Keratinocyte (primary cell): ENCODE data around the gene DOLPP1. TPM values are rescaled to one million over a fixed set of nuclear protein-coding genes. Genes with fewer than 3 reads are reported as not detected.
A peak's percentile ranks its signal among the peaks of the same experiment; 100 is the strongest.

ENCODE experiments used
- DNase-seq: peaks from one replicate; pipeline ENCODE4 v3.0.0-alpha.2; 2011; ENCODE audit warnings: low read depth, missing footprints, low spot score
- FAIRE-seq: peaks from 2 replicates; lab custom pipeline; 2011; peaks lifted over from hg19 to GRCh38; lab: Jason Lieb, UNC
- H2AFZ ChIP-seq: 2 replicates; pipeline ENCODE4 v1.6.0; 2012; ENCODE audit warnings: low read length, control low read depth, inconsistent platforms; ENCODE audit not compliant: control insufficient read depth
- H3K27ac ChIP-seq: 2 replicates; pipeline ENCODE4 v1.5.1; 2011; ENCODE audit warnings: low read length; ENCODE audit not compliant: control insufficient read depth, insufficient read depth
- H3K27me3 ChIP-seq: 3 replicates; pipeline ENCODE4 v1.6.0; 2011; ENCODE audit warnings: low read length; ENCODE audit not compliant: control insufficient read depth, insufficient read depth; ENCODE audit errors: extremely low read depth
- H3K36me3 ChIP-seq, 2 experiments: 2 replicates in 1 of 2; 3 replicates in 1 of 2; pipeline ENCODE4 v1.5.1; 2011; ENCODE audit warnings: low read length in 2 of 2, mild to moderate bottlenecking in 1 of 2; ENCODE audit not compliant: control insufficient read depth in 2 of 2, insufficient read depth in 2 of 2; ENCODE audit errors: extremely low read depth in 1 of 2
- H3K4me1 ChIP-seq: 3 replicates; pipeline ENCODE4 v1.5.1; 2011; ENCODE audit warnings: low read length; ENCODE audit not compliant: control insufficient read depth, insufficient read depth; ENCODE audit errors: extremely low read depth
- H3K4me2 ChIP-seq: 3 replicates; pipeline ENCODE4 v1.6.0; 2011; ENCODE audit warnings: low read depth, low read length; ENCODE audit not compliant: control insufficient read depth, insufficient read depth; ENCODE audit errors: extremely low read depth
- H3K4me3 ChIP-seq, 3 experiments: fragments of 200-600 bp in 1 of 3; sonication (generic) in 1 of 3; 2 replicates in 2 of 3; 3 replicates in 1 of 3; pipeline ENCODE4 v1.5.1; 2011 to 2016; ENCODE audit warnings: low read length in 3 of 3, mild to moderate bottlenecking in 3 of 3, control low read depth in 2 of 3, inconsistent platforms in 1 of 3, low read depth in 1 of 3, mixed read lengths in 1 of 3, mixed run types in 1 of 3, moderate library complexity in 1 of 3; ENCODE audit not compliant: control insufficient read depth in 2 of 3, insufficient read depth in 2 of 3; ENCODE audit errors: extremely low read depth in 1 of 3
- H3K79me2 ChIP-seq: 2 replicates; pipeline ENCODE4 v1.6.0; 2012; ENCODE audit warnings: low read length; ENCODE audit not compliant: control insufficient read depth, insufficient read depth
- H3K9ac ChIP-seq: 3 replicates; pipeline ENCODE4 v1.6.0; 2011; ENCODE audit warnings: low read length; ENCODE audit not compliant: control insufficient read depth, insufficient read depth; ENCODE audit errors: extremely low read depth
- H3K9me1 ChIP-seq: 3 replicates; pipeline ENCODE4 v1.6.0; 2011; ENCODE audit warnings: low read length; ENCODE audit not compliant: control insufficient read depth, insufficient read depth; ENCODE audit errors: extremely low read depth
- H3K9me3 ChIP-seq: 2 replicates; pipeline ENCODE4 v1.5.1; 2012; ENCODE audit warnings: low read depth, low read length; ENCODE audit not compliant: control insufficient read depth
- H4K20me1 ChIP-seq: 3 replicates; pipeline ENCODE4 v1.6.0; 2011; ENCODE audit warnings: low read length; ENCODE audit not compliant: control insufficient read depth, insufficient read depth; ENCODE audit errors: extremely low read depth
- EZH2 ChIP-seq: IDR thresholded peaks from one replicate; pipeline ENCODE4 v1.6.1; 2012; ENCODE audit warnings: inconsistent platforms, mild to moderate bottlenecking, low read length, moderate library complexity
- dilution Hi-C: fragments of 300-500 bp; cut with MboI; formaldehyde crosslinking; loops from one replicate; pipeline ENCODE4 v1.7.0; 2020; ENCODE audit warnings: low sequenced_read_pairs; ENCODE audit not compliant: extremely low pct_ligation_motif_present
- polyA plus RNA-seq, 5 experiments: library from polyadenylated mRNA; depleted of rRNA in 3 of 5; stranded (reverse) in 3 of 5; stranded (forward) in 1 of 5; unstranded in 1 of 5; fragments of >200 nt; gene quantifications; 1 replicate in 1 of 5; 2 replicates in 3 of 5; 3 replicates in 1 of 5; pipeline versions ENCODE4 v1.2.1 to v1.2.3, GENCODE V29; 2011 to 2012; ENCODE audit warnings: missing spikeins in 2 of 5, low read depth in 1 of 5, low replicate concordance in 1 of 5
- TF ChIP-seq, protein P1 (sequence below), 3 experiments: IDR thresholded peaks in 1 of 3; conservative IDR thresholded peaks in 1 of 3; optimal IDR thresholded peaks in 1 of 3; 2 replicates in 2 of 3; 3 replicates in 1 of 3; pipeline versions ENCODE3 to v1.5.1; 2011; ENCODE audit warnings: low read length in 3 of 3, mild to moderate bottlenecking in 3 of 3, moderate library complexity in 2 of 3, control low read depth in 1 of 3, inconsistent platforms in 1 of 3; ENCODE audit not compliant: insufficient read depth in 2 of 3; ENCODE audit errors: extremely low read depth in 1 of 3

Gene DOLPP1
- polyA plus RNA-seq, 1 donor (not counting 4 experiments of a cell fraction or from before 2014, with no cell fraction given) = 14.2 TPM

DNA sequence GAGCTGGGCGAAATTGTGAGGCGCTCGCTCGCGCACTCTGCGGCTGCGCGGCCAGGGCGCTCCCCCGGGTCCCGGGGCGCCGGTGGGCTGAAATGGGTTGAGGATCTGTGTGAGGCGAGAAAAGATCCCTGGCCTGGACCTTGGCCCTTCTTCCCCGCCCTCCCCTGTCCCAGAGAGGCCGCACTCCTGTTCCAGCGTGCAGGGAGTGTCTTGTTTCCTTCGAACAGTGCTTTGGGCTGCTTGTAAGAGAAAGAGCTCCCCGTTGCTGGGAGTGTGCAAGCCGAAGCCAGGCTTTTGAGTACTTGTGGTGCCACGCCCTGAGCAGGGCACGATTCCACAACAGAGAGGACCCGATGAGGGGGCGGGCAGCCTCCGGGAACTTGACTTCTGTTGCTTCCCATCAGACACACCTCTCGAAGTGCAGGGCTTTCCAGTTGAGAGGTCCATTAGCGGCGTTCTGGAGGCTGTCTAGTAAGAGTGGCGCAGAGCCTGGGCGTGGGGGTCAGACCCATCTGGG, 535 bp downstream of the DOLPP1 start:
- no peaks in the 10 kb centered on the region for H4K20me1 ChIP-seq
- FAIRE-seq (no peak), DNase-seq (peak; percentile 13)
- peak overlapping the region; percentile 88 for H3K9ac ChIP-seq
- dilution Hi-C loops = no loop called here
- no peaks in the 10 kb centered on the region for H3K27me3 ChIP-seq
- peak overlapping the region; percentile 89 for H2AFZ ChIP-seq
- peaks cover 32% of the 10 kb centered on the region for H3K79me2 ChIP-seq
- peaks cover 14% of the 10 kb centered on the region for H3K4me1 ChIP-seq
- H3K36me3 ChIP-seq = peaks cover 8 to 12% of the 10 kb centered on the region in 2 experiments
- H3K9me1 ChIP-seq = no peaks in the 10 kb centered on the region
- no peaks in the 10 kb centered on the region for H3K9me3 ChIP-seq
- peak overlapping the region; percentile 87 for H3K4me2 ChIP-seq
- H3K4me3 ChIP-seq = peak overlapping the region; percentile 79 to 95 (median 93)
- H3K27ac ChIP-seq = peak overlapping the region; percentile 67
- no peak for TF ChIP-seq EZH2
- TF ChIP-seq, protein P1, sequence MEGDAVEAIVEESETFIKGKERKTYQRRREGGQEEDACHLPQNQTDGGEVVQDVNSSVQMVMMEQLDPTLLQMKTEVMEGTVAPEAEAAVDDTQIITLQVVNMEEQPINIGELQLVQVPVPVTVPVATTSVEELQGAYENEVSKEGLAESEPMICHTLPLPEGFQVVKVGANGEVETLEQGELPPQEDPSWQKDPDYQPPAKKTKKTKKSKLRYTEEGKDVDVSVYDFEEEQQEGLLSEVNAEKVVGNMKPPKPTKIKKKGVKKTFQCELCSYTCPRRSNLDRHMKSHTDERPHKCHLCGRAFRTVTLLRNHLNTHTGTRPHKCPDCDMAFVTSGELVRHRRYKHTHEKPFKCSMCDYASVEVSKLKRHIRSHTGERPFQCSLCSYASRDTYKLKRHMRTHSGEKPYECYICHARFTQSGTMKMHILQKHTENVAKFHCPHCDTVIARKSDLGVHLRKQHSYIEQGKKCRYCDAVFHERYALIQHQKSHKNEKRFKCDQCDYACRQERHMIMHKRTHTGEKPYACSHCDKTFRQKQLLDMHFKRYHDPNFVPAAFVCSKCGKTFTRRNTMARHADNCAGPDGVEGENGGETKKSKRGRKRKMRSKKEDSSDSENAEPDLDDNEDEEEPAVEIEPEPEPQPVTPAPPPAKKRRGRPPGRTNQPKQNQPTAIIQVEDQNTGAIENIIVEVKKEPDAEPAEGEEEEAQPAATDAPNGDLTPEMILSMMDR (optimal IDR thresholded peaks at IDR 0.05 in 1 of 3, IDR thresholded peaks at IDR 0.05 in 1 of 3, conservative IDR thresholded peaks at IDR 0.05 in 1 of 3; ENCODE audit: extremely low read depth in 1 of 3, insufficient read depth in 2 of 3, low read length in 3 of 3) = no peak

DNA sequence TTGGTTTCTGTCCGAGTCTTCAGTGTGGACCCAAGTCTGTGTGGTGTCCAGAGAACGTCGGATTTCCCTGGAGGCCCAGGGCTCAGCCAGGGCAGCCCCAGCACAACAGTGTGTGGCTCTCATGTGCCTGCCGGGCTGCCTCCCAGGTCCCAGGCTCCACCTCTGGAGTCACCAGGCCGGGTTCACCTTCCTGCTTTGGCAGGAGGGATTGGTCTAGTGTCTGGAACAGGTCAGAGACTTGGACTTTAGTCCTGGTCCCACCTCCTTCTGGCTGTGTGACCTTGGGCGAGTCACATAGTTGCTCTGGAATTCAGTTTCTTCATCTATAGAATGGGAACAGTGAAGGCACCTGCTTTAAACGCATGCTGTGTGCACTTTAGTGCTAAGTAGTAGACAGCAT, 3.2 kb downstream of the DOLPP1 start:
- Histone ChIP-seq H3K9me1 (no peaks in the 10 kb centered on the region), H4K20me1 (no peaks in the 10 kb centered on the region), H3K79me2 (peaks cover 32% of the 10 kb centered on the region), H3K36me3 (peaks cover 16 to 22% of the 10 kb centered on the region in 2 experiments), H3K27ac (no peak overlapping the region), H3K9me3 (no peaks in the 10 kb centered on the region), H3K4me3 (no peak overlapping the region), H2AFZ (no peak overlapping the region), H3K9ac (no peak overlapping the region), H3K4me2 (no peak overlapping the region), H3K4me1 (peaks cover 18% of the 10 kb centered on the region), H3K27me3 (no peaks in the 10 kb centered on the region)
- FAIRE-seq (no peak), DNase-seq (no peak)
- dilution Hi-C loops = no loop called here
- TF ChIP-seq, protein P1 (optimal IDR thresholded peaks at IDR 0.05 in 1 of 3, IDR thresholded peaks at IDR 0.05 in 1 of 3, conservative IDR thresholded peaks at IDR 0.05 in 1 of 3; ENCODE audit: extremely low read depth in 1 of 3, insufficient read depth in 2 of 3, low read length in 3 of 3) = no peak
- no peak for TF ChIP-seq EZH2
